Memory B cell (primary cell): ENCODE results near the gene ABI1.
A peak's percentile ranks its signal among the peaks of the same experiment; 100 is the strongest.

Experiments
- ATAC-seq: fragments of 150-1000 bp; cut with Tn5 transposase; 2 replicates; pipeline ENCODE4 v1.10.0; 2021; ENCODE audit warnings: low read depth, mild to moderate bottlenecking, moderate library complexity
- DNase-seq, 2 donors: peaks; one replicate each; pipeline ENCODE4 v3.0.0; 2022; ENCODE audit warnings: low spot score in 2 of 2
- H3K27ac Mint-ChIP-seq: one replicate; pipeline ENCODE4 v1.8.0; 2022; ENCODE audit warnings: mild to moderate bottlenecking, moderate library complexity, mixed read lengths
- H3K27me3 Mint-ChIP-seq: one replicate; pipeline ENCODE4 v1.8.0; 2022; ENCODE audit warnings: mixed read lengths
- H3K36me3 Mint-ChIP-seq: one replicate; pipeline ENCODE4 v1.8.0; 2022; ENCODE audit warnings: mild to moderate bottlenecking, mixed read lengths
- H3K4me1 Mint-ChIP-seq: one replicate; pipeline ENCODE4 v1.8.0; 2022; ENCODE audit warnings: mixed read lengths
- H3K4me3 Mint-ChIP-seq: one replicate; pipeline ENCODE4 v1.8.0; 2022; ENCODE audit warnings: mild to moderate bottlenecking, moderate library complexity, mixed read lengths
- H3K9me3 Mint-ChIP-seq: one replicate; pipeline ENCODE4 v1.8.0; 2022; ENCODE audit warnings: mixed read lengths

ABI1 gene

GRCh38 chr10:26743091-26743490, 117.7 kb downstream of the ABI1 start:
- no peak overlapping the region for H3K4me3 Mint-ChIP-seq
- peaks cover 41% of the 10 kb centered on the region for H3K4me1 Mint-ChIP-seq
- peaks cover 22% of the 10 kb centered on the region for H3K36me3 Mint-ChIP-seq
- no peak for ATAC-seq
- DNase-seq = no peak
- H3K27ac Mint-ChIP-seq = peak overlapping the region; percentile 78
- H3K9me3 Mint-ChIP-seq = no peaks in the 10 kb centered on the region
- H3K27me3 Mint-ChIP-seq = no peaks in the 10 kb centered on the region

- H3K36me3 Mint-ChIP-seq = peaks cover 22% of the 10 kb centered on the region
- no peak for ATAC-seq
- H3K9me3 Mint-ChIP-seq = no peaks in the 10 kb centered on the region
- H3K4me3 Mint-ChIP-seq = no peak overlapping the region
- DNase-seq = no peak
- peak overlapping the region; percentile 47 for H3K27ac Mint-ChIP-seq
- H3K4me1 Mint-ChIP-seq = peaks cover 46% of the 10 kb centered on the region
- no peaks in the 10 kb centered on the region for H3K27me3 Mint-ChIP-seq
These were observed 119.4 kb downstream of the ABI1 start for GRCh38 chr10:26741368-26741767.

GRCh38 chr10:26739071-26739631, 121.6 kb downstream of the ABI1 start:
- Mint-ChIP-seq H3K27ac (peak overlapping the region; percentile 96), H3K36me3 (peaks cover 13% of the 10 kb centered on the region), H3K4me3 (peak overlapping the region; percentile 79), H3K4me1 (peaks cover 46% of the 10 kb centered on the region), H3K9me3 (no peaks in the 10 kb centered on the region), H3K27me3 (no peaks in the 10 kb centered on the region)
- peak; percentile 64 for ATAC-seq
- DNase-seq = peak in 1 of 2 donors; percentile 41

- no peak for DNase-seq
- peaks cover 9% of the 10 kb centered on the region for H3K36me3 Mint-ChIP-seq
- no peak overlapping the region for H3K4me3 Mint-ChIP-seq
- peaks cover 41% of the 10 kb centered on the region for H3K4me1 Mint-ChIP-seq
- peak overlapping the region; percentile 96 for H3K27ac Mint-ChIP-seq
- no peak for ATAC-seq
- no peaks in the 10 kb centered on the region for H3K27me3 Mint-ChIP-seq
- no peaks in the 10 kb centered on the region for H3K9me3 Mint-ChIP-seq
These were observed 122.4 kb downstream of the ABI1 start for GRCh38 chr10:26738301-26738911.

GRCh38 chr10:26737730-26738129, 123.0 kb downstream of the ABI1 start:
- H3K4me3 Mint-ChIP-seq = no peak overlapping the region
- H3K4me1 Mint-ChIP-seq = peaks cover 34% of the 10 kb centered on the region
- peak overlapping the region; percentile 96 for H3K27ac Mint-ChIP-seq
- DNase-seq = peak in 1 of 2 donors; percentile 56
- H3K36me3 Mint-ChIP-seq = peaks cover 6% of the 10 kb centered on the region
- no peaks in the 10 kb centered on the region for H3K27me3 Mint-ChIP-seq
- no peaks in the 10 kb centered on the region for H3K9me3 Mint-ChIP-seq
- peak; percentile 78 for ATAC-seq

- DNase-seq (no peak), ATAC-seq (no peak)
- H3K4me1 Mint-ChIP-seq = peaks cover 31% of the 10 kb centered on the region
- peak overlapping the region; percentile 96 for H3K27ac Mint-ChIP-seq
- H3K36me3 Mint-ChIP-seq = peaks cover 1% of the 10 kb centered on the region
- H3K9me3 Mint-ChIP-seq = no peaks in the 10 kb centered on the region
- no peak overlapping the region for H3K4me3 Mint-ChIP-seq
- no peaks in the 10 kb centered on the region for H3K27me3 Mint-ChIP-seq
These were observed 125.3 kb downstream of the ABI1 start for GRCh38 chr10:26735435-26735834.

- H3K27me3 Mint-ChIP-seq = no peaks in the 10 kb centered on the region
- no peak overlapping the region for H3K4me3 Mint-ChIP-seq
- no peaks in the 10 kb centered on the region for H3K9me3 Mint-ChIP-seq
- no peak for DNase-seq
- peaks cover 23% of the 10 kb centered on the region for H3K4me1 Mint-ChIP-seq
- H3K27ac Mint-ChIP-seq = peak overlapping the region; percentile 96
- no peak for ATAC-seq
- peaks cover 1% of the 10 kb centered on the region for H3K36me3 Mint-ChIP-seq
These were observed 126.8 kb downstream of the ABI1 start for GRCh38 chr10:26733750-26734568.

- Mint-ChIP-seq H3K27me3 (no peaks in the 10 kb centered on the region), H3K36me3 (peaks cover 3% of the 10 kb centered on the region), H3K4me3 (peak overlapping the region; percentile 34), H3K4me1 (peaks cover 16% of the 10 kb centered on the region), H3K27ac (peak overlapping the region; percentile 59), H3K9me3 (no peaks in the 10 kb centered on the region)
- DNase-seq (peak in 1 of 2 donors; percentile 37), ATAC-seq (peak; percentile 85)
These were observed 130.2 kb downstream of the ABI1 start for GRCh38 chr10:26730552-26730951.

- Mint-ChIP-seq H3K9me3 (no peaks in the 10 kb centered on the region), H3K27ac (no peak overlapping the region), H3K4me1 (peaks cover 16% of the 10 kb centered on the region), H3K36me3 (peaks cover 3% of the 10 kb centered on the region), H3K27me3 (no peaks in the 10 kb centered on the region), H3K4me3 (no peak overlapping the region)
- DNase-seq (no peak), ATAC-seq (no peak)
These were observed 131.4 kb downstream of the ABI1 start for GRCh38 chr10:26729395-26729794.

- H3K9me3 Mint-ChIP-seq = no peaks in the 10 kb centered on the region
- no peaks in the 10 kb centered on the region for H3K27me3 Mint-ChIP-seq
- ATAC-seq (no peak), DNase-seq (no peak)
- H3K4me1 Mint-ChIP-seq = peaks cover 16% of the 10 kb centered on the region
- no peak overlapping the region for H3K4me3 Mint-ChIP-seq
- peaks cover 4% of the 10 kb centered on the region for H3K36me3 Mint-ChIP-seq
- no peak overlapping the region for H3K27ac Mint-ChIP-seq
These were observed 131.8 kb downstream of the ABI1 start for GRCh38 chr10:26728957-26729356.

- Mint-ChIP-seq H3K36me3 (peaks cover 3% of the 10 kb centered on the region), H3K4me3 (no peak overlapping the region), H3K27me3 (no peaks in the 10 kb centered on the region), H3K27ac (no peak overlapping the region), H3K4me1 (peaks cover 15% of the 10 kb centered on the region), H3K9me3 (no peaks in the 10 kb centered on the region)
- DNase-seq (no peak), ATAC-seq (no peak)
These were observed 133.8 kb downstream of the ABI1 start for GRCh38 chr10:26727005-26727404.

- no peaks in the 10 kb centered on the region for H3K9me3 Mint-ChIP-seq
- no peak overlapping the region for H3K4me3 Mint-ChIP-seq
- H3K27me3 Mint-ChIP-seq = no peaks in the 10 kb centered on the region
- DNase-seq (peak in 1 of 2 donors; percentile 47), ATAC-seq (peak; percentile 70)
- peak overlapping the region; percentile 46 for H3K27ac Mint-ChIP-seq
- peaks cover 10% of the 10 kb centered on the region for H3K4me1 Mint-ChIP-seq
- peaks cover 3% of the 10 kb centered on the region for H3K36me3 Mint-ChIP-seq
These were observed 134.7 kb downstream of the ABI1 start for GRCh38 chr10:26725837-26726727.

- Mint-ChIP-seq H3K9me3 (no peaks in the 10 kb centered on the region), H3K4me3 (no peak overlapping the region), H3K27me3 (no peaks in the 10 kb centered on the region), H3K27ac (no peak overlapping the region), H3K36me3 (peaks cover 3% of the 10 kb centered on the region), H3K4me1 (peaks cover 4% of the 10 kb centered on the region)
- ATAC-seq (no peak), DNase-seq (no peak)
These were observed 137.7 kb downstream of the ABI1 start for GRCh38 chr10:26723016-26723415.
